ENCODE measurements around the gene GRB7.
"Not testable (repeated sequence)": the region's sequence is repeated elsewhere in the genome, so short reads cannot be mapped to it uniquely, and the experiment has no call there.

The GRB7 gene

DNA sequence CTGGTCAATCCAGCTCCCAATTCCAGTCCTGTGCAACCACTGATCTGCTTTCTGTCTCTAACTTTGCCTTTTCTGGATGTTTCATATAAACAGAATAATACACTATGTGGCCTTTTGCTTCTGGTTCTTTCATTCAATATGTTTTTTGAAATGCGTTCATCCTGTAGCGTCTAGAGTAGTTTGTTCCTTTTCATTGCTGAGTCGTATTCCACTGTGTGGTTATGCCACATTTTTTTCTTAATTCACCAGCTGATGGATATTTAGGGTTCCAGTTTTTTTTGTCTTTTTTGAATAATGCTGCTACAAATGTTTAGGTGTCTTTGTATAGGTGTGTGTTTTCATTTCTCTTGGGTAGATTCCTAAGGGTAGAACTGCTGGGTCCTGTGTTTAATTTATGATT, 5.2 kb upstream of the GRB7 start:
- no peak for DNase-seq (ENCODE audit: low spot score)

DNA sequence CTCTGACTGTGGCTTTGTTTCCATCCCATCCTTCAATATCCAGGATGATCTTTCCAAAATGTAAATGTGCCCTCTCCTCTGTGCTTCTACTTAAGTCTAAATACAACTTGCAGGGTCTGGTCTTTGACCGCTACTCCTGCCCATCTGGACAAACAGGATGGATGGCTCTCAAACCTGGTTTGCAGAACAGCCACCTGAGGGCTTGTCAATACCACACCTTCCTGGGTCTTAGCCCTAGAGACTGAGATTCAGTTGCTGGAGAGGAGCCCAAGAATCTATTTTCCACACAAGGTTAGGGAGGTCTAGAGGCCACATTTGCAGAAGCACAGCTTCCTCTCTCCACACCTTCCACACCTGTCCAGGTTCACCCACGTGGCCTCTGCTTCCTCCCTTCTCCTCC, 1.9 kb upstream of the GRB7 start:
- DNase-seq (ENCODE audit: low spot score) = no peak

- DNase-seq (ENCODE audit: low spot score) = no peak
Observed at GRCh38 chr17:39736319-39737165, 1.2 kb upstream of the GRB7 start.

GRCh38 chr17:39737206-39737759, 455 bp upstream of the GRB7 start:
- DNase-seq (ENCODE audit: low spot score) = no peak

- DNase-seq (ENCODE audit: low spot score) = no peak
Observed at GRCh38 chr17:39738568-39738901, 797 bp downstream of the GRB7 start.

DNA sequence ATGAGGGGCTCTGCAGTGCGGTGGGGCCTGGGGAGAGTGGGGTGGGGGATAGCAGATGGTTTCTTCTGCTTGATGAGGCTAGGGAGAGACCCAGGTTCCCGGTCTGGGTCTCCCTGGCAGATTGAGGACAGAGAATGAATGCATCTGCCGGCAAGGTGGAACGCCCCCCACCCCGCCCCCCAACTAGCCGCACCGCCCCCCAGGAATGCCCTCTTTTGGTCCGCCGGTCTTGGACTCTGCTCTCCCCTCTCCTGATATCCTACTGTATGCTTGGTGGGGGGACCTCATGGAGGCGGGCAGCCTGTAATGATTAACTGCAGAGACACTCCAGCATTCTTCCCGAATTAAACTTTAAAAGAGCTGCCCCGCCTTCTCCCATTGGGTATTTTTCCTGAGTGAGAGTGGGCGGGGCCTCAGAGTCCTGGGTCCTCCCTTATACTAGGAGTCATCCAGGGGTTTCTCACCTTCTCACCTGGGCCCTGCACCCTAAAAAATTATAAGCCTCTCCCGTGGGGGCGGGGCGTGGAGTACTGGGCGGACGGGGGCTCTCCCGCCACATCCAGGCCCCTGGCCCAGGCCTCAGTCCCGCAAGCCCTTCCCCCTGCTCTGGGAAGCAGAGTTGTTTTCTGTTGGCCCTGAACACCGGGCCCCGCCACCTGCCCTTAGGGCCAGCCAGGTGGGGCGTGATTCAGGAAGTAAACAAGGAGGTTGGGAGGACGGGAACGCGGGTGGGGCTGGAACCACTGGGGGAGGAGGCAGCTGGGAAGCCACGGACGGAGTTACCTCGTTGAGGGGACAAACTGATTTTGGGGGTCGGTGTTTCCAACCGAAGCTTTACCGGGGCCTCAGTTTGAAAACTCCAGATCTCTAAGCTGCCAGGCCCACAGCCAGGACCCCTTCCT, 1.5 kb downstream of the GRB7 start:
- DNase-seq (ENCODE audit: low spot score) = peak; percentile 87

DNA sequence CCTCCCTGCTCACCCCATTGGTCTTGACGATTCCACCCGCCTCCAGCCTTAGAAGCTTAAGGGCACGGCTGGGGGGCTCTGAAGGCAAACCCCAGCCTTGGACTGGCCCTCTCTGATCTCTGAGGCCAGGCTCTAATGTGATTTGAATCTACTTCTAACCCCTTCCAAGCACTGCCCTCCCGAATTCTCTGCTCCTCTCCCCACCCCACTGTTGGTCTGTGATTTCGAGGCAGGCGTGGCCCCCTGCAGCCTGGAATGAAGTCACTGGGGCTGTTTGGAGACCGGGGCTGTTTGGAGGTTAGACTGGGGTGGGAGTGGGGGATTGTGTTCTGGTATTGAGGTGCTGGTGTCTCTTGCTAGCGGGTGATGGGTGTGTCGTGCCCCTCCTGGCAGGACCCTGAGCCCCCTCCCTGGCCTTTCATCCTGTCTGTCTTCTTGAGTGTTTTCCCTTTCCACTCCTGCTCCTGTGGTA, 2.2 kb downstream of the GRB7 start:
- no peak for DNase-seq (ENCODE audit: low spot score)

DNA sequence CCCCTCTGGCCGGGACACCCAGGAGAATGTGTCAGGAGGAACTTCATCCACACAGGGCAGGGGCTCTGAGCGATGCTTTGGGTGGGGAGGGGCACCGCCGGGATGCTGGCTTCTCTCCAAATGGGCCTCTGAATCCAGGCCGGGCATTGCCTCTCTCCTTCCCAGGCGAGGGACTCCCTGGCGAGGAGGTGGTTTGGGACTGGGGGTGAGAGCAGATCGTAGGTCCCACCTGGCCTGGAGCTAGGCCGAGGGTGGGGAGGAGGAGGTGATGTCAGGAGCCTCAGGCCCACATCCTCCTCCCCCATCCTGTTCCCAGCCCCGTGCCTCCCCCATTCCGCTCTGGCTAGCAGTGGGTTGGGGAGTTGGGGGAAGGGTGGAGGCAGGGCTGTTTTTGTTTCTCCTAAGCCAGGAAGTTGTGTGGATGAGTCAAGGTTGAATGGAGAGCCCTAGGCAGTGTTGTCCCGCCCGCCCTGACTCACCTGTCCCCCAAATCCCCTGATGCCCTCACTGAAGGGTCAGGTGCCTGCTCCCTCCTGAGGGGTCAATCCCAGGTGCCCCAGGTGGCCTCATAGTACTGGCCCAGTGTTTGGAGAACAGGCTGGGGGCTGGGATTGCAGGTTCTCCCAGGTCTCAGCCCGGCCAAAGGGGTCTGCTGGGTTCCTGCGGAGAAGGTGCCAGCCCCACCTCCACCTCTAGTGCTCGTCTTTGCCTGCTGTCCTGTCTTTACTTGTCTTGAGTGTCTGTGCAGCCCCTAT, 2.8 kb downstream of the GRB7 start:
- no peak for DNase-seq (ENCODE audit: low spot score)

DNA sequence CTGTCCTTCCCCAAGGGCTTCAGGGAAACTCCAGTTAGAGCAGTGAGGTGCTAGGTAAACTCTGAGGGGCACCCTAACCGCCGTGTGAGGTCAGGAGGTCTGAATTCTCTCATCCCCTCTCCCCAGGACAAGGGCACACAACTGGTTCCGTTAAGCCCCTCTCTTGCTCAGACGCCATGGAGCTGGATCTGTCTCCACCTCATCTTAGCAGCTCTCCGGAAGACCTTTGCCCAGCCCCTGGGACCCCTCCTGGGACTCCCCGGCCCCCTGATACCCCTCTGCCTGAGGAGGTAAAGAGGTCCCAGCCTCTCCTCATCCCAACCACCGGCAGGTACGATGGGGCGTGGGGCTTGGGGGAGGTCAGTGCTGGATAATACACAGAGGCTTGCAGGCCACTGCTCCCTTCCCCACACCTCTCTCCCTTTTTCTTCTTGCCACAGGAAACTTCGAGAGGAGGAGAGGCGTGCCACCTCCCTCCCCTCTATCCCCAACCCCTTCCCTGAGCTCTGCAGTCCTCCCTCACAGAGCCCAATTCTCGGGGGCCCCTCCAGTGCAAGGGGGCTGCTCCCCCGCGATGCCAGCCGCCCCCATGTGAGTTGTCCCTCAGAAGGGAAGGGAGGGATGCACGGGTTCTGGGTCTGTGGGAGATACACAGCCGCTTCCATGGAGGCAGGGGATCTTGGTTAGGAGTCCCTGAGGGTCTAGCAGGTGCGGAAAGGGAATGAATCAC, 4.6 kb downstream of the GRB7 start:
- DNase-seq (ENCODE audit: low spot score) = no peak

DNA sequence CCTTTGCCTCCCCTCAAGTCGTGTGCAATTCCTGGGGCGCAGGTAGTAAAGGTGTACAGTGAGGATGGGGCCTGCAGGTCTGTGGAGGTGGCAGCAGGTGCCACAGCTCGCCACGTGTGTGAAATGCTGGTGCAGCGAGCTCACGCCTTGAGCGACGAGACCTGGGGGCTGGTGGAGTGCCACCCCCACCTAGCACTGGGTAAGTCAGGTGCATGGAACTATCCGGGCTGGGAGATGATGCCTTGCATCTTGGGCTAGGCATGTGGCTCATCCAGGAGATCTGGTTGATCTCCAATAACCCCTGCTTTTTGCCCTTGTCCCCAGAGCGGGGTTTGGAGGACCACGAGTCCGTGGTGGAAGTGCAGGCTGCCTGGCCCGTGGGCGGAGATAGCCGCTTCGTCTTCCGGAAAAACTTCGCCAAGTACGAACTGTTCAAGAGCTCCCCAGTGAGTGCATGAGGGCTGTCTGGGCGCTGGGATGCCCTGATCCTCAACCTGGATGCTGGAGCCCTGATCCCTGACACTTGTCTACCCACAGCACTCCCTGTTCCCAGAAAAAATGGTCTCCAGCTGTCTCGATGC, 5.2 kb downstream of the GRB7 start:
- DNase-seq (ENCODE audit: low spot score) = no peak

GRCh38 chr17:39744075-39744835, 6.5 kb downstream of the GRB7 start:
- DNase-seq (ENCODE audit: low spot score) = no peak

DNA sequence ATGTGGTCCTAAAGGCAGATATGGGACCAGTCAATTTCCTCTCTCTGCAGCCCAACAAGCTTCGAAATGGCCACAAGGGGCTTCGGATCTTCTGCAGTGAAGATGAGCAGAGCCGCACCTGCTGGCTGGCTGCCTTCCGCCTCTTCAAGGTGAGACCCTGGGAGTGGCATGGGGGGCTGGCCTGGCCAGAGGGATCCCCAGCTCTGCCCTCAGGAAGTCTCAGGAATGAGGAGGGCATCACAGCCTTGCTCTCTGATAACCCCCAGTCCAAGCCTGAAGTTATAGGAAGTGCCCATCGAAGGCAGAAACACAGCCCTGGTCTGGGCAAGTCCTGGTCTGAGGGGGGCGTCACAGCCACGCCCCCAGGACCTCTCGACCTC, 7.1 kb downstream of the GRB7 start:
- DNase-seq (ENCODE audit: low spot score) = no peak

DNA sequence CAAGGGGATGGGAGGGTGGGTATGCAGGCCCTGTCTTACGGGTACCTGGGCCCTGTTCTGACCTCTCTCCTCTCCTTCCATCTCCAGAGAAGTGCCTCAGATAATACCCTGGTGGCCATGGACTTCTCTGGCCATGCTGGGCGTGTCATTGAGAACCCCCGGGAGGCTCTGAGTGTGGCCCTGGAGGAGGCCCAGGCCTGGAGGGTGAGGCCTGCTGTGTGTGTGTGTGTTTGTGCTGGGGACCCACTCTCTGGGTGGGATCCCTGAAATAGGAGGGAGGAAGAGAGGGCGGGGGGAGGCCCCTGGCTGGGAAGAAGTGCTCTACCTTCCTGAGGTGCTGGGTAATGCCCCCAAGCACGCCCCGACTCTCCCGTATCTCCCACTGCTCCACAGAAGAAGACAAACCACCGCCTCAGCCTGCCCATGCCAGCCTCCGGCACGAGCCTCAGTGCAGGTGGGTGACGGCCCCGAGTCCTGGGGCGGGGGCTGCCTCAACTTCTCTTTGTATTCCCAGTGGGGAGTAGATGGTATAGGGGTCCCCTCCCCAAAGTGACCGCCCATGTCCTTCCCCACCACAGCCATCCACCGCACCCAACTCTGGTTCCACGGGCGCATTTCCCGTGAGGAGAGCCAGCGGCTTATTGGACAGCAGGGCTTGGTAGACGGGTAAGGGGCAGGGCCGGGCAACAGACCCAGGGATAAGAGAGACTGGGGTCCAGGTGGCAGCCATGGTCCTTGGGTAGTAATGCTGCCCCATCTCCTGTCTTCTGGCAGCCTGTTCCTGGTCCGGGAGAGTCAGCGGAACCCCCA, 7.8 kb downstream of the GRB7 start:
- DNase-seq (ENCODE audit: low spot score) = no peak

- no peak for DNase-seq (ENCODE audit: low spot score)
Observed at GRCh38 chr17:39746145-39746461, 8.4 kb downstream of the GRB7 start.

DNA sequence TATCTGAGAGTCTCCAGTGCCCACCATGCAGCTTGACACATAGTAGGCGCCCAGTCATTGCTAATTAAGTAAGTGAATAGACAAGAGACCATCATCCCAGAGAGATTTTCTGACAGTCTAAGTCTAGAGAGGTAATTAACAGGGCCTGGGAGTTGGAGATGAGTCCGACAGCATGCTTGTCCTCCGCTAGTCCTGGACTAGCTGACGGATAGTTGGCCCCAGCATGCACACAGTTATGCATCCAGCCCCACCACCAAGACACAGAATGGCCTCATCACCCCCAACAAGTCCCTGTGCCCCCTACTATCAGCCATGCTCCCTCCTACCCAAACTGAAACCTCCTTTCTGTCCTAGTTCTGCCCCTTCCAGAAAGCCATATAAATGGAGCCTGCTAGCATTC, 10.0 kb downstream of the GRB7 start:
- no peak for DNase-seq (ENCODE audit: low spot score)

DNA sequence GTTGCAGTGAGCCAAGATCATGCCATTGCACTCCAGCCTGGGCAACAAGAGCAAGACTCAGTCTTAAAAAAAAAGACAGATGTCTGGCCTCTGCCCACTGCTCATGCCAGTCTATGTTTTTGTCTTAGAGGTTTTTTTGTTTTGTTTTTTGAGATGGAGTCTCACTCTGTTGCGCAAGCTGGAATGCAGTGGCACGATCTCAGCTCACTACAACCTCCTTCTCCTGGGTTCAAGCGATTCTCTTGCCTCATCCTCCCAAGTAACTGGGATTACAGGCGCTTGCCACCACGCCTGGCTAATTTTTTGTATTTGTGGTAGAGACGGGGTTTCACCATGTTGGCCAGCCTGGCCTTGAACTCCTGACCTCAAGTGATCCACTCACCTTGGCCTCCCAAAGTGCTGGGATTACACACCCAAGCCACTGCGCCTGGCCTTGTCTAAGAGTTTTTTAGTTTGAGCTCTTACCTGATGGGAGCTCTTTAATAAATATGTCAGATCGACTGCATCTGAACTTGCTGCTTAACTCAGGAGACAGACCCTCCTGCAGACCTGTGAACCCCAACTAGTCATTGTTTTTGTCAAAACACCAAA, 10.8 kb downstream of the GRB7 start:
- not testable (repeated sequence) for DNase-seq (ENCODE audit: low spot score)

DNA sequence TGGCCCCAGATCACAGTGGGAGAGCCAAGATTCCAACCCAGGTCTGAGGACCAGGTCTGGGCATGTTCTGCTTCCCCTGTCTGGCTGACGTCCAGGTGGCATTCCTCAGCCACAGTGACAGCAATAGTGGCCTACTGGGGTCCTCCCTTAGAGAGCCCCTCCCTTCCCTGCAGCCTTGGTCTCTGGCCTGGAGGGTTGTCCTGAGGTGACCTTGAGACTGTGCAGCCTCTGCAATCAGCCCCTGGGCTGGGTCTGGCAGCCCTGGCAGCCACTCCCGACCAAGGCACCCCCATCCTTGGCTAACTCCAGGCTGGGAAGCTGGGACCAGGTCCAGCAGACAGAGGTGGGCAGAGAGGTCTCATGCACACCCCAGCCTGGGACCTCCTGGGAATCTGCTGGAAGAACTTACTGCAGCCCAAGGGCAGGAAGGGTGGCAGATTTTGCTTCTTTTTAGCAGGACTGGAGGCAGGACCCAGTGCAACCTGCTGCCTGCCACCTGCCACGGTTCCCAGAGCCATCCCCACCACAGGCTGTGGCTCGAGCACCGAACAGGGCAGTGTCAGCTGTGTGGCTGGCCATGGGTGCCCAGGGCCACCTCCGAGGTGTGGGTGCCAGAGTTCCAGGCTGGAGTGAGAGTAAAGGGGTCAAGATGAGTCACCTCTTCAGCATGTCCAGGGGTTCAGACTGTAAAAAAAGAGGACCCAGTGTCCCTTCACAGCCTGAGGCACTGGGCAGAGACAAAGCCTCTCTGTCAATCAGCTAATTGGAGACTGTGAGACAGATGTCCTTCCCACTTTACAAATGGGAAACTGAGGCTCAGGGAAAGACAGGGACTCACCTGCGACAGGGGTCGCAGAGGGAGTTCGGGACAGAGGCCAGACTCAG, 12.6 kb downstream of the GRB7 start:
- DNase-seq (ENCODE audit: low spot score) = no peak

DNA sequence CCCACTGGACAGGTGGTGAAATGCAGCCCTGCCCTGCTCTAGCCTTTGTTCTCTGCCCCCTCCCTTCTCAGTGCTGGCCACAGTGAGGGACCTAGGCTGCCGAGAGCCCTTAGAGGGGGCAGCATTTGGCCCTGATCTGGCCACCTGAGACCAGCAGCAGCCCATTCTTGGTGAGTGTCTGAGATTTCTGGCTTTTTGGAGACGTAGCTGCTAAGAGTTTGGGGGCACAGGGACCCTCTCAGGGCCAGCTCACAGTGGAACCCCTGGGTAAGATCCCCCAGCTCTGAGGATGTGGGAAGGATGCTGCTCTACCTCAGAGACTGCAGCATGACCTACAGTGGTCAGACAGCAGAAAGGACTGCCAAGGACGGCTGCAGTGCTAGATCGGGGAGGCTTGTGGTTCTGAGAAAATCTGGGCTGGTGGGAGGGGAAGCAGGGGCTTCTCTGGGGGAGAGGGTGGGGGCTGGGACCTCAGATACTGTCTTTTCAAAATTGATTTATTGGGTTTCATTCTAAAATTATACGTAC, 13.3 kb downstream of the GRB7 start:
- no peak for DNase-seq (ENCODE audit: low spot score)
